GM19467 (cell line): ENCODE measurements around the gene ADAMTSL2.
"Not testable (repeated sequence)": the region's sequence is repeated elsewhere in the genome, so short reads cannot be mapped to it uniquely, and the experiment has no call there.

Source experiments
- ATAC-seq: cut with Tn5 transposase; IDR thresholded peaks from one replicate; pipeline ENCODE4 v1.9.1; 2021; ENCODE audit warnings: mild to moderate bottlenecking, moderate library complexity; ENCODE audit not compliant: unreplicated experiment

The ADAMTSL2 gene

DNA sequence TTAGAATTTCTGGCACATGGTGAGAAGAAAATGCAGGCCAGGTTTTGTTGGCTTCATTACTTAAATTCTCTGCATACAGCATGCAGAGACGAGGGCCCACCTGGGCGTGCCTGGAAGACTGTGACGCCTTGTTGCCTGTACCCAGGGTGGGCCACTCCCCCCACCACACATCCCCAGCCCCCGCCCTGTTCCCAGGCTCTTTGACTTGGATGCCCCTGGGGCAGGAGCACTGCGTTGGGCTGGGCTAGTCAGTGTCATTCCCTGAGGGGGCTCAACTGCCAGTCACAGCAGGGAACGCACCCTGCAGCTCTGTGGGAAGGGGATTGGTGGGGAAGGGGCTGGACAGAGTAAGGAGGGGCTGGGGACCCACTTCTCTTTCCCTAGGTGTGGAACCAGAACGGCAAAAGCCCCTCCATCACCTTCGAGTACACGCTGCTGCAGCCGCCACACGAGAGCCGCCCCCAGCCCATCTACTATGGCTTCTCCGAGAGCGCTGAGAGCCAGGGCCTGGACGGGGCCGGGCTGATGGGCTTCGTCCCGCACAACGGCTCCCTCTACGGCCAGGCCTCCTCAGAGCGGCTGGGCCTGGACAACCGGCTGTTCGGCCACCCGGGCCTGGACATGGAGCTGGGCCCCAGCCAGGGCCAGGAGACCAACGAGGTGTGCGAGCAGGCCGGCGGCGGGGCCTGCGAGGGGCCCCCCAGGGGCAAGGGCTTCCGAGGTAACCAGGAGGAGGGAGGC is 19.6 kb downstream of the ADAMTSL2 start:
- ATAC-seq: no peak

DNA sequence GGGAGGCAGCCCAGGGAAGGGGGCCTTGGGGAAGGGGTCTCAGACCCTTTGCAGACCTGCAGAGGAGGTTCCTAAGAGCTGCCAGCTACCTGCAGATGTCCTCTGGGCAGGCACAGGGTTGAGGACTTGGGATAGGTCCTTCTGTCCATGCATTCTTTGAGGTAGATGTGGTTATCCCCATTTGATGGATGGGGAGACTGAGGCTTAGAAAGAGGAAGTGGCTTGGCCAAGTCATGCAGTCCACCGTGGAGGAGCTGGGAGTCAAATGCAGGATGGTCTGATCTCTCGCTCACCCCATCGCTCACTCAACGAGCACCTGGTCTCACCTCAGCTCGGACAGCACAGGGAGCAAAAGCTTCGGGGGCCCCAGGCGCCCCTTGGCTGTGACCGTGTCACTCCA is 20.2 kb downstream of the ADAMTSL2 start:
- ATAC-seq: no peak

DNA sequence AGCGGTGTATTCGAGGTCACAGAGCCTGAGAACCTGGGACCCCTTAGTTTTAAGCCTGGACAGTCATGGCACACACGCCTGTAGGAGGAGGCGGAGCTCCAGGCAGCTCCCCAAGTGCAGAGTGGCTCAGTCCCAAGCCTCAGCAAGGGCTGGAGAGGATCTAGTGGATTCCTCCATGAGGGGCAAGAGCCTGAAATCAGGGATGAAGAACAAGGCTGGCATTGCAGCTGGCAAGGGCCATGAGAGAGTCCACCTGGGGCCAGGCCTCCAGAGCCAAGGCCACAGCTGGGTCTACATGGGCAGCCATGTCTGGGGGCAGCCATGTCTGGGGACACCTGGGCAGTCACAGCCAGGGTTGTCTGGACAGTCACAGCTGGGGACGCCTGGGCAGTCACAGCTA is 21.9 kb downstream of the ADAMTSL2 start:
- ATAC-seq: no peak

DNA sequence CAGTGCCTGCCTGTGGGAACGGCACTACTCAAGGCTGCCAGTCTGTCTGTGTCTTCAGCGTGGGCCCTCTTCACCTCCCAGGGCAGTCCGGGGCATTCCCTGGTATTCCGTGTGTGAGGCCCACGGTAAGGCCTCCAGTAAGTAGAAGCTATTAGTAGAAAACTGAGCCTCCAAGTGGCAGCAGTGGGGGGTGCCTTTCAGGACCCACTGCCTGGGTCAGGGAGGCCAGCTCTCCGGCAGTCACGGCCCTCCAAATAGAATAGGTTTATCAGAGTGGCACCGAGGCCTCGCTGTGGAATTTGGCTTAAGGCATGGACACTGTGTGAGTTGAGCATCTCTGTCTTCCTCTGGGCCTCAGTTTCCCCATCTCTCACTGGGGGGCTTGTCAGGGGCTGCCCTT is 23.1 kb downstream of the ADAMTSL2 start:
- no peak for ATAC-seq

DNA sequence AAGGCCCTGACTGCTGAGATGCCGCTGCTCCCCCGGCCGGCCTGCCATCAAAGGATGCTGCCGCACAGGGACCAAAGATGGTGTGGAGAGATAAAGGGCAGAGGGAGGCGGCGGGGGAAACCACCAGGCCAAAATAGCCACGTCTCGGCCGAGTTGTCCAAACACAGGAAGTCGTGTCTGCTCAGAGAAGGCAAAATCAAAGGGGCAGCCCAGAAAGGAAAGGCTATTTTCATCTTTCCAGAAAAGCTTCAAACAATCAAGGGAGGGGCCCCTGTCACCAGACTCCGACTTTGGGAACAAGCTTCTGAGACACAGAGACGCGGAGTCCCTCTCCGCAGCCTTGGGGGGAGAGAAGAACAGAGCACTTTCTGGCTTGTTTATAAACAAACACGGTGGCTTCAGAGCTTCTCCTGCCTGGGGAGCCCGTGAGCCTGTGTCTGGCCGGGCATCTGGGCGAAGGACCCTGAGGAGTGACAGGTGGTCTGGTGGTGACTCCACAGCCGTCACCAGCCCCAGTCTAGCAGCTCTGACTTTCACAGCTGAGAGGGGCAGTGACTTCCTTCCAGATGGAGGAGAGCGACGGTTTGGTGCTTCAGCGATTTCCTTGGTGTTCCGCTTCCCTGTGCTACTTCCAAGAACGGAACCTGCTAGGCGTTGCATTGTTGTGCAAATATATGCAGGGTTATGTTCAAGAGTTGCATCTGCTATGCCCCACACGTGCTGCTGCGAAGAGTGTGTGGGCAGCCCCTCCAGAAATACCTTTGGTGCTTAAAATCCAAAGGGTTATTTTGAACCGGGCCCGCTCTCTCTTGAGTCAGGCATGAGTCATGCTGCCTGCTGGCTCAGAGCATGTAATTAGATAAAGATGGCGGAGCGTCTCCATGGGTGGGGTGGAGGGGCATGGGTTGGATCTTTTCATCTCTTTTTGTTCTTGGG is 24.0 kb downstream of the ADAMTSL2 start:
- ATAC-seq: no peak

DNA sequence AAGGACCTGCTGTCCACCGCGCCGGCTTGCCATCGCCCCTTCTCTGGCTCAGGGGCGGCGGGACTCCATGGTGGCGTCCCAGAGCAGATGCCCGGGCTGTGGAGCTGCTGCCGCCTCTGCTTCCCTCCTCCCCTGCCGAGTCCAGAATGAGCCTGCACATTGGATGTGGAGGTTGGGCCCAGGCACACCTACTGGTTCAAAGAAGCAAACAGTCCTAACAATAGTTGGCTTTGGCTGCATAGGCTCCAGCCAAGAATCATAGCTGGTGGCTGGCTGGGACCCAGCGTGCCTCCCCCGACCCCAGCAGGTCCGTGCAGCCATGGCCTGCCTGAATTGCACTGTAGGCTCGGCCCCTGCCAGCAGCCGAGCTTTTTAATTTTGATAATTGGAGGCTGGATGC is 25.8 kb downstream of the ADAMTSL2 start:
- ATAC-seq: no peak

DNA sequence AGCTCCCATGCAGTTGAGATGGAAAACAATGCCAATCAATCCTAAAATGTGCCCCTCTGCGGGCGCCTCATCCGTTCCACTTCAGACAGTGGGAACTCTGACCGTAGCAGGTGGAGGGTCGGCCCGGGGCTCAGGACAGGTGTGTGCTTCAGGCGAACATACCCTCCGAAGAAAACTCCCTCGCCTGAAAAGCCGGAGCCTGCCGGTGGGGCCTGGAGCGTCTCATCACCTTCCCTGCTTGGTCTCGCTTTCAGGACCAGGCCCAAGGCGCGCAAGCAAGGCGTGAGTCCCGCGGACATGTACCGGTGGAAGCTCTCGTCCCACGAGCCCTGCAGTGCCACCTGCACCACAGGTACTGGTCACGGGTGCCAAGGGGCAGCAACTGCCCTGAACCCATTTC is 26.4 kb downstream of the ADAMTSL2 start:
- ATAC-seq: no peak

DNA sequence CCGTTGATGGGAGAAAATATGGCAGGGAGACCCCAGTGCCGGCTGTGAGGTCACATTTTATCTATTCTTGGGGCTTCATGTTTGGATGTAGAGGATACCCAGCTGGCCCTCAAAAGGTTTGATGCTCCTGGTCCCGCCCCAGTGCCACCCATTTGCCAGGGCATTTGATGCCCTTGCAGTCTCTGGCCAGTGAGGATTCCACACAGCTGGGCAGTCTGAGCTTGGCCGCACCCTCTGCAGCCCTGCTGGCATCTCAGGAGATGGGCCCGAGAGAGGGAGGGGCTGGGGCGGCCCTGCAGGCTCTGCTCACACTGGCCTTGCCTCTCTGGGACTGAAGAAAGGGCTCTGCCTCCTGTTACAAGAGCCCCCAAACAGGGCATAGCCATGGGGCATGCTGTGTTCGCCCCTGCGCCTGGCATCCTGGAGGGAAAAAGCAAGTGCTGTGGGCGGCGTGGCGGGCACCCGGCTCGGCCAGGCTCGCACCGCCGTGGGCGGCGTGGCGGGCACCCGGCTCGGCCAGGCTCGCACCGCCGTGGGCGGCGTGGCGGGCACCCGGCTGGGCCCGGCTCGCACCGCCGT is 27.6 kb downstream of the ADAMTSL2 start:
- ATAC-seq: no peak

DNA sequence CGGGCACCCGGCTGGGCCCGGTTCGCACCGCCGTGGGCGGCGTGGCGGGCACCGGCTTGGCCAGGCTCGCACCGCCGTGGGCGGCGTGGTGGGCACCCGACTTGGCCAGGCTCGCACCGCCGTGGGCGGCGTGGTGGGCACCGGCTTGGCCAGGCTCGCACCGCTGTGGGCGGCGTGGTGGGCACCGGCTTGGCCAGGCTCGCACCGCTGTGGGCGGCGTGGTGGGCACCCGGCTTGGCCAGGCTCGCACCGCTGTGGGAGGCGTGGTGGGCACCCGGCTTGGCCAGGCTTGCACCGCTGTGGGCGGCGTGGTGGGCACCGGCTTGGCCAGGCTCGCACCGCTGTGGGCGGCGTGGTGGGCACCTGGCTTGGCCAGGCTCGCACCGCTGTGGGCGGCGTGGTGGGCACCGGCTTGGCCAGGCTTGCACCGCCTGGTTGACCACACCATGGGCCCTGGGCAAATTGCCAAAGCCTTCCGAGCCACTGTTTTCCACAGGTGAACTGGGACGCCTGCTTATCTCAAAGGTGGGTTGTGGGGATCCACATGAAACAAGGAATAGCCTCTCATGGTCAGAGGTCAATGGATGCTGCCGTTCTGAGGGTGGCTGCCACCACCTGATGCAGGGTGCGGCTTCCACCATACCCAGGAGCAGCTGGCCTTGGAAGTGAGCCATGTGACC is 28.2 kb downstream of the ADAMTSL2 start:
- no peak for ATAC-seq

DNA sequence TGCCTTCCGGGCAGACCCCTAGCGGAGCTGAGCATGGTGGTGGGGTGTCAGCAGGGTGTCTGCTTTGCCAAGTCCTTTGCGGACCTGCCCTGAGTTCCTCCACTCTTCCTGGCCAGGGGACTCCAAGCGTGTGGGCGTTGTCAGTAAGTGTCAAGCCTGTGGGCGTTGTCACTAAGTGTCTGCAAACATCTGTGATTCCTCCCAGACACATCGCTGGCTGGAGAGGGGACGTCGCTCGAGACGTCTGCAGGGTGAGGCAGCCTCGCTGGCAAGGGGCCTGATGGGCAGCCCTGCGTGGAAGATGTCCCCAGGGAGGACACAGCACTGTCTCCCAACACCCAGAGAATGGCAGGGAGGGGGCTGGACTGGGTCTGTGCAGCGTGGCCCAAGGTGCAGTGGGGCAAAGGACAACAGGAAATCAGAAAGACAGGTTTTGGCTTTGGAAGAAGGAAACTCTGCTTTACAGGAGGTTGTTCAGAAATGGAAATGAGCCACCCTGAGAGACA is 28.8 kb downstream of the ADAMTSL2 start:
- ATAC-seq: no peak

DNA sequence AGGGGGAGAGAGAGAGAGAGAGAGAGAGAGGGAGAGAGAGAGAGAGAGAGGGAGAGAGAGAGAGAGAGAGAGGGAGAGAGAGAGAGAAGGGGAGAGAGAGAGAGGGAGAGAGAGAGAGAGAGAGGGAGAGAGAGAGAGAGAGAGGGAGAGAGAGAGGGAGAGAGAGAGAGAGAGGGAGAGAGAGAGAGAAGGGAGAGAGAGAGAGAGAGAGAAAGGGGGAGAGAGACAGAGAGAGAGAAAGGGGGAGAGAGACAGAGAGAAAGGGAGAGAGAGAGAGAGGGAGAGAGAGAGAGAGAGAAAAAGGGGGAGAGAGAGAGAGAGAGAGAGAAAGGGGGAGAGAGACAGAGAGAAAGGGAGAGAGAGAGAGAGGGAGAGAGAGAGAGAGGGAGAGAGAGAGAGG is 29.3 kb downstream of the ADAMTSL2 start:
- ATAC-seq: not testable (repeated sequence)

DNA sequence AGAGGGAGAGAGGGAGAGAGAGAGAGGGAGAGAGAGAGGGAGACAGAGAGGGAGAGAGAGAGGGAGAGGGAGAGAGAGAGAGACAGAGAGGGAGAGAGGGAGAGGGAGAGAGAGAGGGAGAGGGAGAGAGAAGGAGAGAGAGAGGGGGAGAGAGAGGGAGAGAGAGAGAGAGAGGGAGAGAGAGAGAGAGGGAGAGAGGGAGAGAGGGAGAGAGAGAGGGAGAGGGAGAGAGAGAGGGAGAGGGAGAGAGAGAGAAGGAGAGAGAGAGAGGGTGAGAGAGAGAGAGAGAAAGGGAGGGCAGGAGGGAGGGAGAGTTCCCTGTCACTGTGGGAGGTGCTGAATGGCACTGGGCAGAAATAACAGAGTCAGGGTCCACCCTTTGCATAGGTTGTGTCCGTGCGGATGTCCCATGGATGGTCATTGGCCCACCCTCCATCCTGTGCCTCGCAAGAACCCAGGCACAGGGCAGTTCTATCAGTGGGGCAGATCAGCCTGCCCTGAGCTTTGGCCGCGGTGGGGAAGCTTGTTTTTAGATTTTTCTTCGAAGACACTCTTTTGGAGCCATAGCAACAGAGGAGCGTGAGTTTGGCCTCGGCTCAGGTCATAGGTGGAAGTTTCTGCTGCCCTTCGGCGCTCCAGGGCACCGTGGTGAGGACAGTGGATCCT is 30.1 kb downstream of the ADAMTSL2 start:
- ATAC-seq: no peak

DNA sequence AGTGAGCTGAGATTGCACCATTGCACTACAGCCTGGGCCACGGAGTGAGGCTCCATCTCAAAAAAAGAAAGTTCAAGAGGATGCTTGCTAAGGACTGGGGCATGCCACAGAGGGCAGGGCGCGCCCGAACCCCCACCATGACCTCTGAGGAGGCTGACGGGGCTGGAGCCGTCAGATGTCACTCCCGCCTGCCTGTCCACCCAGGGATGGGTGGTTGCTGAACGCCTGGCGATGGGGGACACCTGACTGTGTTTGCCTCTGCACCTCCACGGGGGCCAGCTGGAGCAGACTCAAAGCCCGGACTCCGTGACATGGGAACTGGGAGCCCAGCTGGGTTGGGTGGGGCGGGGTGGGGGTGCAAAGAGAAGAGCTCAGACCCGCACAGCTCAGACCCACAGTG is 31.9 kb downstream of the ADAMTSL2 start:
- ATAC-seq: no peak

DNA sequence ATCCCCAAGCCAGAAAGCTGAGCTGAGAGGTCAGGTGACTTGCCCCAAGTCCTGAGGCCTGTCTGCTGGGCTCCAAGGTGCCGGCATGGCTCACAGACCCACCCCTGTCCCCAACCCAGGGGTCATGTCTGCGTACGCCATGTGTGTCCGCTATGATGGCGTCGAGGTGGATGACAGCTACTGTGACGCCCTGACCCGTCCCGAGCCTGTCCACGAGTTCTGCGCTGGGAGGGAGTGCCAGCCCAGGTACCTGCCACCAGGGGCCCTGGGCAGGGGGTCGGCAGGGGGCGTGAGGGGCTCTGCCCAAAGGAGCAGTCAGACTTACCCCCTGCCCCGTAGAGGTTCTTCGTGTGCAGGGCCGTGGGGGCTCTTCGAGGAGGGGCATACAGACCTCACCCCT is 32.3 kb downstream of the ADAMTSL2 start:
- no peak for ATAC-seq

DNA sequence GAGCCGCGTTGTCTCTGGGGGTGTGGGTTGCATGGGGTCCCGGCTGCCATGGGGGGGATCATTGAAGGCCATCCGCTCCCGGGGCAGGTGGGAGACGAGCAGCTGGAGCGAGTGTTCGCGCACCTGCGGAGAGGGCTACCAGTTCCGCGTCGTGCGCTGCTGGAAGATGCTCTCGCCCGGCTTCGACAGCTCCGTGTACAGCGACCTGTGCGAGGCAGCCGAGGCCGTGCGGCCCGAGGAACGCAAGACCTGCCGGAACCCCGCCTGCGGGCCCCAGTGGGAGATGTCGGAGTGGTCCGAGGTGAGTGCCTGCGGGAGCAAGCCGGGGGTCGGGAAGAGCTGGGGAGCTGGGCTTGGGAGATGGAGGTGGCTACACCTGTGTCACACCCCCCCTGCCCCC is 33.7 kb downstream of the ADAMTSL2 start:
- ATAC-seq: no peak

DNA sequence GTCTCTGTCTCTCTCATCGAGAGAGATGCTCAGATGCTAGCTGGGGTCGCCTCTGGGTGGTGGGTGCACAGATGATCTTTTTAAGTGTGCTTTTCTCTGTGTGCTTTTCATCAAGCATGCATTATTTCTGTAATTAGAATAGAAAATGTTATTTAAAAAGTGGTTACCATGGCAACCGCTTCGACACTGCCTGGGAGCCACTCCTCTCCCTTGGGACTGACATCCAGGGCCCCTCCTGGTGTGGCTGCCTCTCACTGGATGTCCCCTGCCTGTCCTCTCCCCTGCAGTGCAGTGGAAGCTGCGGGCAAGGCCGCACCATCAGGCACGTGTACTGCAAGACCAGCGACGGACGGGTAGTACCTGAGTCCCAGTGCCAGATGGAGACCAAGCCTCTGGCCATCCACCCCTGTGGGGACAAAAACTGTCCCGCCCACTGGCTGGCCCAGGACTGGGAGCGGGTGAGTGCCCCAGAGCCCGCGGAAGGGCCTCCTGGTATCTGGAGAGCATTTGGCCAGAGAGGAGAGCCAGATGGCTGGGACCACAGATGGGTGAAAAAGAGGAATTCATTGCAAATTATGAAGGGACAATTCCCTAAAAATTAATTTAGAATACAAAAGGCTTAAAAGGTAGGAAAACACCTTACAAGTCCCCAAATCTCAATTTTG is 34.7 kb downstream of the ADAMTSL2 start:
- no peak for ATAC-seq

DNA sequence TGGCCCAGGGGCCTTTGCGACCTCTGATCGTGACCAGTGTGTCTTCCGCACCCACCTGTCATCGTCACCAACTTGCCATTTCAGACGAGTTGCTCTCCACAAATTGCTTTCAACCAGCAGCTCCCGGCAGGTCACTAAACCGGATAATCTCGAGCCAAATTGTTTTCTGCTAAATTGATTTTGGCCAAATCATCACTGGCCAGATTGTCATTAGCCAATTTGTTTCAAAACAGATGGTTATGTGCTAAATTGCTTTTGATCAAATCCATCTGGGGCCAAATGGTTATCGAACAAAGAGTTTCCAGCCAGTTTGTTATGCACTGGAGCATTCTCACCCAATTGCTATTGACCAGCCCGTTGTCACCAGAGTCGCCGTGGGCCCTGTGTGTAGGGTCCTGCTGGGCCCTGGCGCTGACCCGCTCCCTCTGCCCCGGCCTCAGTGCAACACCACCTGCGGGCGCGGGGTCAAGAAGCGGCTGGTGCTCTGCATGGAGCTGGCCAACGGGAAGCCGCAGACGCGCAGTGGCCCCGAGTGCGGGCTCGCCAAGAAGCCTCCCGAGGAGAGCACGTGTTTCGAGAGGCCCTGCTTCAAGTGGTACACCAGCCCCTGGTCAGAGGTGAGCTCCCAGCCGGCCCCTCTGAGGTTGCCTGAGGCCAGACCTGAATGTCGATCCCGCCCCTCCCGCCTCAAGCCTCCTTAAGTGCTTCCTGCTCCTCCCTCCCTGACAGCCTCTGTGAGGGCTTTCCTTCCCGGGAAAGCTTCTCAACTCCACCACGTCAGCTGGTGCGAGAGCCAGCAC is 35.6 kb downstream of the ADAMTSL2 start:
- ATAC-seq: no peak

DNA sequence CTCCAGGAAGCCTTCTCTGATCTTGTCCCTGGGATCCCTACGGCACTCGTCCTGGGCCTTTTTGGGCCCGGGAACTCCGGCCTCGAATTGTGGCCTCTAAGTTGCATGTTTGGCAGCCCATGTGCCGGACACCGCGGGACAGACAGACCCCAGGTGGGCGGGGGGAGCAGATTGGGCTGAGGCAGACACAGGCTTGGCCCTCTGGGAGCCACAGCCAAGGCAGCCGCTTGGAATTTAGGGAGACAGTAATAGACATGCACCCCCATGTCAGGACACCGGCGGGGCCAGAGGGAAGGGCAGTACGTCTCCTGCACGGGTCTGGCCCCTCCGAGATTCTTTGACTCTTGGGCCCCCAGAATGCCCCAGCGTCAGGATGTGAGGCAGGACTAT is 36.2 kb downstream of the ADAMTSL2 start:
- no peak for ATAC-seq

DNA sequence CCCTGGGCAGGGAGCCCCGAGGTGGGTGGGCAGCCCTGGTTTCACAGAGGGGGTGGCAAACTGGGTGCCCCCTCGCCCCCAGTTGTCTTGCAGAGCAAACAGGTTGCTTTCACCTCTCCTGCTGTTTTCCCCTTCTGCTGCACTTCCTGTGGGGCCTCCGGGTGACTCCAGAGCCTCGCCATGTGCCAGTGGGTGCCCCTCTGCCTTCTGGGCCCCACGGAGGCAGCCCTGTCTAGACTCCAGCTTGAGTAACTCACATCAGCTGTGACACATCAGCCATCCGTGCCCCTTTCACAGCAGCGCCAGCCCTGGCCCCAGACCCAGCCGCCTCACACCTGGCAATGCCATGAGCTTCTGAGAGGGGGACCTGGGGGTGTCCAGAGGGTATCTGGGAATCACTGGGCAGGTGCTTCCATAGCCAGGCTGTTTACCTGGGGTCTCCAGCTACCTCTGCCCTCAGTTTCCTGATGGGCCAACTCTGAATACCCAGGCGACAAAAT is 36.9 kb downstream of the ADAMTSL2 start:
- ATAC-seq: no peak
